Stimulated activated CD8-positive, alpha-beta memory T cell treated with anti-CD3 and anti-CD28 coated beads, Interleukin-7, amount 100 ng/mL, for 1 hour (primary cell): Measurements from ENCODE around the gene TMPRSS4.

Source experiments
- DNase-seq, 2 donors: peaks; one replicate each; pipeline ENCODE4 v3.0.0-alpha.2; 2020; ENCODE audit warnings: low read depth in 2 of 2

Gene TMPRSS4

DNA sequence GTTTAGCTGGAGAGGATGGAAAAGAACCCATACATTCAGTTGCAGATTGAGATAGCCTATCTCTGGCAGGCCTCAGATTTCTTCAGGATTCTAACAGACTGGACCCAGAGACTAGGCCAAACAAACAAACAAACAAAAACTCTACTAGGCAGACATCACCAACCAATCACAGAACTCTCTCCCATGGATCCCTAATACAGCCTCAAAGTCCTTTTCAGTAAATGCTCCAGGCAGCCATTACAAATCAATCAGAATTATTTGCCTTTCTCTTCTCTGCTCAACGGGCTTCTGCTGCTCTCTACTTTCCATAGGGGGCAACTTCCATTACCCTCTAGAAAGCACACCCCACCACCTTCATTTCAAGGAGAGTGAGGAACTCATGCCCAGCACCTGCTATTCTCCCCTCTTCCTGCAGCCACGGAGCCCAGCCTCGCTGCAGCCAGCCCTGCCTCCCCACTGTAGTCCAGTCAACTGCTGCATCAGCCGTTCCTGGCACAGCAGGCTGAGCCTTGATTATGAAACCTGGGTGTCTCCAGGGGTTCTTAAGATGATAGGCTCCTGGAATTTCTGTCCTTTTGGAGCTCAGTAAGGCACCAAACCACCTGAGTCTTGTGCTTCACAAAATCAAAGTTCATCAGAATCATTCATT, 28.9 kb downstream of the TMPRSS4 start:
- DNase-seq, result no peak

DNA sequence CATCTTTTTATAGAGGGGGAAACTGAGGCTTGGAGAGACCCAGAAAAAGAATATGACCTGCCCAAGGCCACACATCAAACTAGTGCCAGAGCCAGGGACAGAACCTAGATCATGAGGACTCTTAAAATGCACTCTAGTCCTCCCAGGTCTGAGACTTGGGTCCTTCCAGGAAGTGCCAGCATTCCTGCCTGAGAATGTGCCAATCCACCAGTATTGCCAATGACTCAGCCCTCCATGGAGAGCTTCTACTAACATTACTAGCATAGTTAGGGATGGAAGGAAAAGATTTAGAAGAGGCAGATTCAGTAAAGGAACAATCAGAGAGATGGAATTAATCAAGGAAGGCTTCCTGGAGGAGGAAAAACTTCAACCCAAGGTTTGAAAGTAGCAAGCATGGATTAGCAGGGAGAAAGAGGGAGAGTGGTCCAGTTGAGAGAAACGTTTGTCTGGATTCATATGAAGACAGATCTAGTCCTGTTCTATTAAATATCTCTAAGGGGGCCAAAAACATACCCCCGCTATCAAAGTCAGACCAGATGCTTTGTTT, 30.0 kb downstream of the TMPRSS4 start:
- no peak for DNase-seq

DNA sequence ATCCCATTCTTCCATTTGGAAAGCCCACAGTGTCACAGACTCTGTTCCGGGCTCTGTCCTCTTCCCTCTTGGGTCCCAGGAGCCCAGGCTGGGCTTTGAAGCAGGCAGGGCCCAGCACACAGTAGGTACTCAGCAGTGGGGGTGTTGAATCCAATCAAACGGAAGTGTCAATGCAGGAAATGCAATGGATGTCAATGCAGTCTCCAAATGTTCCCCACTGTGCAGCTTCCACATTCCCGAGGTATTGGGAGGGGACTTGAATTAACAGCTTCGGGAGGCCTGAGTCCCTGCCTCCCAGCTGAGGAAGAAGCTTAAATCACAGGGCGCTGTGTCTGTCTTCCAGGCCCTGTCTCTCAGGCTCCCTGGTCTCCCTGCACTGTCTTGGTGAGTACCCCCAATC, 31.6 kb downstream of the TMPRSS4 start:
- DNase-seq, result no peak

DNA sequence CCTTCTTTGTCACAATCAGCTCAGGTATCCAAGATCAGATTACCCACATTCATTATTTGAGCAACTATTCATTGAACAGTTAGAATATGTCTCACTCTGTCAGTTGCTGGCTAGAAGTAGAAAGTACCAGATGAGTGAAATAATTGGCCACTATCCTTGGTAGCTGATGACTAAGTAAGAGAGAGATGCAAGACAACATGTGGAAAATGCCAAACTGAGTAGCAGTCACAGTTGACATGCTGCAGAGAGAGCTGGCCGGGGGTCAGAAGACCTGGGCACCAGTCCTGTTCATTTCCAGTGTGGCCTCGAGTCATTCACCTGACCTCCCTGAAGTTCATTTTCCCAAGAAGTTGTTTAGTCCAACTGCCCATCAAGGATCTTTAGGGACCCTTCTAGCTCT, 32.4 kb downstream of the TMPRSS4 start:
- DNase-seq, result no peak

DNA sequence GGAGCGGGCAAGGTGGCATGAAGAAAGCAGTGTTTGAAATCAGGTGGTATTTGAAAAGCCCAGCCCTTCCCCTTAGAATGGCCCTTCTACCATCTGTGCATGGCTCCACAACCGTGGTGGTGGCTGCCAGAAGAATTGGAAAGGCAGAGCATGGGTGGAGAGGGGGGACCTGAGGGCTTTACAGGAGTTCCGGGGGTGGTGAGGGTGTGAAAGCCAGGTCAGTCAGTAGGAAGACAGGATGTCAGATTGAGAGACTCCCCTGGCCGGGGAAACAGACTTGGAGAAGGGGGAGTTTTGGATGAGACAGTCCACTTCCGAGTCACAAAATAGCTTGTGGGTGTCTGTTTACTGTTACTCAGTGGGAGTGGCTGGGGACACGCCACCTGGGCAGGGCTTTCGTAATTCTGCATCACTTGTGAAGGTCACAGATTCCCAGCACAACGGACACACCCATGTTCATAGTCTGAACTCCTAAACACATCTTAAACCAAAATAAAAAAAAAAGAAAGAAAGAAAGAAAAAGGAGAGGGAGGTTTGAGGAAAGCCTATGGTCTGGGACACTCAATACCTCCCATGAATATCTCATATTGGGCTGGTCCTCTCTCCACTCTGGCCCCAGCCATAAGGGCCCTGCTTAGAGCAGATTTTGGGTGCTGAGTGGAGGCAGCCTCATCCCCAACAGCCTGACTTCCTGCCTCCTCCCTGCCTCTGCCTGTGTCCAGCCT, 34.3 kb downstream of the TMPRSS4 start:
- DNase-seq, result no peak

DNA sequence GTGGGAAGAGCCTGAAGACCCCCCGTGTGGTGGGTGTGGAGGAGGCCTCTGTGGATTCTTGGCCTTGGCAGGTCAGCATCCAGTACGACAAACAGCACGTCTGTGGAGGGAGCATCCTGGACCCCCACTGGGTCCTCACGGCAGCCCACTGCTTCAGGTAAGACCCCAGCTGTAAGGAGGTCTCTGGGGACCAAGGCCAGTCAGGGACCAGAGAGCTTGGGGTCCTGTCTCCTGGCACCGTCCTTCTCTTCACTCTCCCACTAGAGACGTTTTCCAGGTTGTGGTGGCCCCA, 34.8 kb downstream of the TMPRSS4 start:
- no peak for DNase-seq

DNA sequence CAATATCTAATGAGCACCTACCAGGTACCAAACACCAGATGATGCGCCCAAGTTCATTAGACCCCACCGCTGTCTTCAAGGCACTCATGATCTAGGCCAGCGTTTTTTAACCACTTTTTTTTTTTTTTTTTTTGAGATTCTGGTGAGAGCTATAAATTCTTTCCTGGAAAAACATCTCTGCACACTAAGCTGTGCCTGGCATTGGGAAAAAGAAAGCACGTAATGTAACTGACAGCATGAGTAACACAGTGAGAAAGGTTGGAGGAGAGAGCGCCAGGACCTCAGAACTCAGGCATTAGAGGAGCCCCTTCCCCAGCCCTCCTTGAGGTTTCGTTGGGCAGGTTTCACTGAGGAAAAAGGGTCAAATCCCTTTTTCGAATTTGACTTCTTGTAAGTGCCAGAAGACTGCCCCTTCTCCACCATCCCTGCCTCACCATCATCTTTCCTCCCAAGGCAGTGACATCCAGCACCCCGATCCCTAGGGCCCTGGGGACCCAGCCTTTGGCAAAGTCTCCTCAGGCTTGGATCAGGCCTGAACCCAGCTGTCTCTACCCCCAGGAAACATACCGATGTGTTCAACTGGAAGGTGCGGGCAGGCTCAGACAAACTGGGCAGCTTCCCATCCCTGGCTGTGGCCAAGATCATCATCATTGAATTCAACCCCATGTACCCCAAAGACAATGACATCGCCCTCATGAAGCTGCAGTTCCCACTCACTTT, 36.0 kb downstream of the TMPRSS4 start:
- DNase-seq, result no peak

DNA sequence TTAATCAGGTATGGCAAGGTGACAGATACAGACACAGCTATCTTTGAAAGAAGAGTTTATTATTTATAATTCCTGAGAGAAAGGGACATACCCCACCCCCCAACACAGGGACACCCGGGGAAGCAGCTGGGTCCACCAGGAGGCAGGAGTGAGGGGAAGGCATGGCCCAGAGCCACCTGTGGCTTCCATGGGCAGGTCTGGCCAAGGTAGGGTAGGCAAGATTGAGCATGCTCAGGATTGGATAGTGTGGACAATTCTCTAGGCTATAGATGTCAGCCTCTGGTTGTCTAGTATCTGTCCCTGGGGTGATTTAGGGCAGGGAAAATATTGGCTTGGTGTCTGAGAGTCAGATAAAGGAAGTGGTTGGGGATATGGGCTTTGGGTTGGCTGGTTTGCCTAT, 37.4 kb downstream of the TMPRSS4 start:
- DNase-seq, result no peak

DNA sequence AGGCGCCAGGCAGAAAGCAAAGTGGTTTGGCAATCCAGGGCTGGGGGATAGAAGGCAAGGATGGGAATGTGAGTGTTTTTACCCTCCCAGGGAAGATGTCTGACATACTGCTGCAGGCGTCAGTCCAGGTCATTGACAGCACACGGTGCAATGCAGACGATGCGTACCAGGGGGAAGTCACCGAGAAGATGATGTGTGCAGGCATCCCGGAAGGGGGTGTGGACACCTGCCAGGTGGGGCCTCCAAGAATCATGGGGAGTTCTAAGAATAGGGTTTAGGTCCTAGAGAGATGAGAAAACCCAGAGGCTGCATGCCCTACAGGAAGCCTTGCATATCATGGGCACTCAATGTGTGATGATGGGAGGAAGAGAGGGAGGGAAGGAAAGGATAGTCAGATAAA, 38.2 kb downstream of the TMPRSS4 start:
- no peak for DNase-seq

DNA sequence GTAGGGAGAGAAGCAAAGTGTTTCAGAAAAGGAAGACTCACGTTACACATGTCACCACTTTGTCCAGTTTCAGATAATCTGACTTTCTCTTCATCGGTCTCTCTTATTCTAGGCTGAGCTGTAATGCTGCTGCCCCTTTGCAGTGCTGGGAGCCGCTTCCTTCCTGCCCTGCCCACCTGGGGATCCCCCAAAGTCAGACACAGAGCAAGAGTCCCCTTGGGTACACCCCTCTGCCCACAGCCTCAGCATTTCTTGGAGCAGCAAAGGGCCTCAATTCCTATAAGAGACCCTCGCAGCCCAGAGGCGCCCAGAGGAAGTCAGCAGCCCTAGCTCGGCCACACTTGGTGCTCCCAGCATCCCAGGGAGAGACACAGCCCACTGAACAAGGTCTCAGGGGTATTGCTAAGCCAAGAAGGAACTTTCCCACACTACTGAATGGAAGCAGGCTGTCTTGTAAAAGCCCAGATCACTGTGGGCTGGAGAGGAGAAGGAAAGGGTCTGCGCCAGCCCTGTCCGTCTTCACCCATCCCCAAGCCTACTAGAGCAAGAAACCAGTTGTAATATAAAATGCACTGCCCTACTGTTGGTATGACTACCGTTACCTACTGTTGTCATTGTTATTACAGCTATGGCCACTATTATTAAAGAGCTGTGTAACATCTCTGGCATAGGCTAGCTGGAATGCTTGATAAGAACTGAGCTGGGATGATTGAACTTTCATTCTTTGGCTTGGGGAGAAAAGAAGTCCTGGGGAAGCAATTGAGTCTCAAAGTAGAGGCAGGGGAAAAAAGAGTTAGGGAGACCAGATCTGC, 41.1 kb downstream of the TMPRSS4 start:
- DNase-seq, result no peak

DNA sequence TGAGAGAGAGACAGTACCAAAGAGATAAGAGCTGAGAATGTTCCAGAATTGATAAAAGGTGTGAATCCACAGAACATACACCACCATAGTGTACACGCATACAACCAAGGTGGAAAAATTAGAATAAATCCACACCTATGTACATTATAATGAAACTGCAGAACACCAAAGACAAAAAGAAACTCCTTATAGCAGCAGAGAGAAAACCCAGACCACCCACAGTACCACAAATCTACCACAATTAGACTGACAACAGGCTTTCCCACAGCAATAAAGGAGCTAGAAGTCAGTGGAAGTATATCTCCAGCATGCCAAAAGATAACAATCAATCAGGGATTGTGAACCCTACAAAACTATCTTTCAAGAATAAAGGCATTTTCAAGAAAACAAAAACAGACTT, 43.9 kb downstream of the TMPRSS4 start:
- no peak for DNase-seq

DNA sequence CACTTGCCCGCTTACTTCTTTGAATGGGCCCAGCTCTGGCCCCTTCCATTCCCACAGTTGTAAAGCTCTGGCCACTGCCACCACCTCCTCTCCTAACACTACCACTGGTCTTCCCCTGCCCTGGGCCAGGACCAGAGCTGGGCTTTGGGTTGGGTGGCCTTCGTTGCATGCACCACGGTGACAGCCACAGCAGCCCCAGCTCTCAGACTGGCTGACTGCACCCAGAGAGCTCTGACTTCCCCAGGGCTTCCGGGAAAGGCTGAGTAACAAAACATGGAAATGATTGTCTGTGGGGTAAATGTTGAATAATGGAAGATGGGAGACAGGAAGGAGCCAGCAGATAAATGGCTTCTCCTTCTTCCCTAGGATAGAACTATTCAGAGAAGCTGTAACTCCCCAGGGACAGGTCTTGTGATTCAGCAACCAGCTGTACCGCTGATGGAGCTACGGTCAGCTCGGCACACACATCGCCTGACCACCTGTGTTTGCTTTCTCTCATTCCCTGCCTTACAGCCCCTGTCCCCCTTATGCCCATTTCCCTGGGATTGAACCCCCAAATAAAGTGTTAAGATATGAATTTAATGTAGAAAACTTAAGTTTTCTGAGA, 48.2 kb downstream of the TMPRSS4 start:
- no peak for DNase-seq

DNA sequence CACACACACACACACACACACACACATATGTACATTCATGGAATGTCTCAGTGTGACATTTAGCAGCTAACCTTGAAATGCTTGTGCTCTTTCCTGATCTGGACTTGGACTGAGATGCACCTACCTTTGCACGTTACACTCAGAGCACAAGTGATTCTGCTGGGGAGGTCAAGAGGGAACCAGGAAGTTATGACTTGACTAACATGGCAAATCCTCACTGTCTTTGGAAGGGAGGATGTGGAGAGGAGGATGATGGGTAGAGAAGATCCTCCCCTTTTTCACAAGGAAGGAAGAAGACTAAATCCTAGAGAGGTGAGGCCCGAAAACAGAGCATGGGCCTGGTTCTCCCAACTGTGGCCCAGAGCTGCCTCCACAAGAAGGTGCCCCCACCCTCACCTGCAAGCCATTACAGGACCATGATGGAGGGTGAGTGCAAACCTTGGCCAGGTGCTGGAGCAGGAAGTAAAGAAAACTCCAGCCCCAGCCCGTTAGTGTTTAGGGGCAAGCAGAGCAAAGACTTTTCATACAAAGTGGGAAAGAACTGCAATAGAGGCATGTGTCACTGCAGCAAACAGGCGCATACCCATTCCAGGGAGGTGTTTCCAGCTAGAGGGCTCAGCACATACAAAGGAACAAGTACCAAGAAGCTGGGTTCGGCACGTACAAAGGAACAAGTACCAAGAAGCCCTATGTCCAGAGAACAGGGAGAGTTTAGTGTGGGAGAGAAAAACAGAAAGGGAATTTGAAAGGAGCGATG, 49.4 kb downstream of the TMPRSS4 start:
- DNase-seq, result no peak

DNA sequence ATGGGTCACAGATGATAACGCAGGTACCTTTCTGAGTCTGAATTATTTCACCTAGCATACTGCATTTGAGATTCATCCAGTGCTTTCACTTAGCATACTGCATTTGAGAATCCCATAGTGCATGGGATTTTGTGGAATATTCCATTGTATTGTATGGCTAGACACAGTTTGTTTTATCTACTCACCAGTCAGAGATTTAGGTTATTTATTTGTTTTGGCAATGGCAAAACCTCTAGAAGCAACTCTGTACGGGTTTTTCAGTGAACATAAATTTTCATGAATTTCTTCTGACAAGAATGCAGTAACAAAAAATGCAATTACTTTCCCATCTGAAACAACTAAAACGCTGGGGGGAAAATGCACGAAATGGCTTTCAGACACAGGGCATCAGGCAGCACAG, 51.4 kb downstream of the TMPRSS4 start:
- no peak for DNase-seq

DNA sequence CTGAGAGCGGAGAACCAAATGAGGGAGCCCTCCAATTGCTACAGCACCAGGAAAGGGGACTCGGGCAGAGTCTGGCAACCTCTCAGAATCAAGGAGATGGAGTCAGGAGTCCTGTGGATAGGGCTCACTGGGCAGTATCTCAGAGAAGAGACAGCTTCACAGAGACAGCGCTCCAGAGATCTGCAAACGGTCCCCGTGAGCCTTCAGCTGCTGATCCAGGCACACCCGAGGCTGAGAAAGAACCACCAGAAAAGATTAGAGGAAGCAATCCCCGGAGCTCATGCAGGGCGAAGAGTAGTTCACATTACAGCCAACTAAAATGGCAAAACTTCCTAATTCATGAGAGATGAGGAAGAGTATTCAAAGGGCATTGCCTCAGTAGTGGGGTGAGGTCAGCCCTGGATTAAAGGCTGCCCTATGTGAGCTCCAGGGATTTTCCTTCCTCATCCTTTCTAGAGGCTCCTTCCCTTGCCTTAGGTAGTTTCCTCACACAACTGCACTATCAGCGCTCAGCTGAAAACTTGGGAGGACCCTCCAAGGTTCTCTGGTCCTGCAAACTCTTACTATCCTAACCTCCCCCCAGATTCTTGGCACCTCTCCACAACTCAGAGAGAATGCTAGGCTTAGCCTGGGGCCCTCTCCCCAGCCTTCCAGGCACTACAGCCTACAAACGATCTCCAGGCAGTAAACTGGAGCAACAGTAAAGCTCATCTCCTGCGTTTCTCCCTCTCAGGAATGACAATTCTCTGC, 52.0 kb downstream of the TMPRSS4 start:
- no peak for DNase-seq

DNA sequence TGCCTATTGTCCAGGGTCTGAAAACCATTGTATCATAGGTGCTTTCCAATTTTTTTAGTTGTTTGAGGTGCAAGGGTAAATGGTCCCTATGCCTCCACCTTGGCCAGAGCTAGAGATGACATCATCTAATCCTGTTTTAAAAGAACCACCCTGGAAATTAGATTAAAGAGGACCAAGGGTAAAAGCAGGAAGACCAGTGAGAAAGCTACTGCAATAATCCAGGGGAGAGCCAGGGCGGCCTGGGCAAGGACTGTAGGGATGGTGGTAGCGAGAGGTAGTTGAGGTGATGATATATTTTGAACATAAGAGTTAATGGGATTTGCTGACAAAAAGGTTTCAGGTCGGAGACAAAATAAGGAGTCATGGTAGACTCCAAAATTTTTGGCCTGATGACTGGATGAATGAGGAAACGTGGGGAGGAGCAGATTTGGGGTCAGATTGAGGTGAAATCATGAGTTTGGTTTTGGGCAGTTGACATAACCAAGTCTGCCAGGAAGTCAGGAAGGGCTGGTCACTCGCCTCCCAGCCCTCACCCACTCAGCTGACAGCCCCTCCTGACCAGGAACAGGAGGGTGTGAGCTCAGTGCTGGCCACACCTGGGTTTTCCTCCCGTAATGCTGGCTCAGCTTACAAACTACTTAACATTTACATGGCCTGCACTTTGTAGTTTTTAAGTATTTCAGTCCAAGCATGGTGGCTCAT, 52.7 kb downstream of the TMPRSS4 start:
- DNase-seq, result no peak

DNA sequence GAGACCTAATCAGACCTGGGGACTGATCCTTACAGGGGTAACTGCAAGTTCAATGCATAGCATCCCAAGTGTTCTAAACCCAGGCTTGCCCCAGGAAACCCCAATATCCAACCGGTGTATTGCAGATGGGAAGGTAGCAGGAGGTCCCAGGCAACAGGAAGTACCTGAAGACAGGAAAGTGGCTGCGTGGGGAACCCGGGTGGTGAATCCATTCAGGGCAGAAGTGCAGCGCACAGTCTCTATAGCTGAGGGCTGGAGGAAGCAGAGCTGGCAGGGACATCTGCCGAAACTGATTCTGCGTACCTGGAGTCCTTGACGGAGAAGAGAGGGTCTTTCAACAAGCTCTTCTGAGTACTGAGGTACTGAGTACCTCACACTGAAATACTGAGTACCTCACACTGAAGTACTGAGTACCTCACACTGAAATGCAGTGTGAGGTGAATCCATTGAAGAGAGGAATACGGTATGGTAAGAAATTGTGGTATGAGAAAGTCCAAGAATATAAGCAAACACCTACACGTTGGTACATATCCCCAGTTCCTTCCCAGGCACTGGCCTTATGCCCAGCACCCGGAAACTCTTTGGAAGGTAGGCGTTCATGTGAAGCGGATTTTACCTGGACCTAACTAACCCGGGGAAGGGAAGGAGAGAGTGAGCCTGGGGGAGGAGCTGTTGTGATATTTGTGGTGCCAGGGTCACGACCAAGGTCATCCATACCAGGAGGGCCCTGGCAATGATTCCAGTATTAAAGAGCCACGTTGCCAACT, 55.7 kb downstream of the TMPRSS4 start:
- DNase-seq, result no peak

DNA sequence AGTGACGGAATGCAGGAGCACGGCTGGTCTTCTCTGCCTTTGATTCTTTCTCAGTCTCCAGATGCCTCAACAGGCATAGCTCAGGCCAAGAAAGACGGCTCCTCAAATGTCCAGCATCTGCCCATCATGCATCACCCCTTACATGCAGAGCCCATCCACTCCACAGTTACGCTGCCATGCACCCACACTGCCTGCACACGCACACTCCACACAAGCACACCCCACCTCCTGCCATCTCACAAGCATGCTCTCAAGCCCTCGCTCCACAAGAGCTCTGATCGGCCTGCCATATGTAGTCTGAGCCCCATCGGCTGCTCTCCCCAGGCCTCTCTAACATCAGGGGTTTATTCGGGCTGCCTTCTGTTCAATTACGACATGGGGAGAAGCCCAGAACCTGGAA, 56.9 kb downstream of the TMPRSS4 start:
- DNase-seq, result no peak
